Measurements from ENCODE around the gene DENND2C. TPM values are rescaled to one million over a fixed set of nuclear protein-coding genes. Genes with fewer than 3 reads are reported as not detected.

The DENND2C gene
- total and polyA plus RNA-seq, 2 of the 13 experiments (the other 11 are each of a cell fraction or from before 2014, with no cell fraction given), result 0.08 to 0.33 TPM

GRCh38 chr1:114586513-114587047 is 83.3 kb downstream of the DENND2C start:
- DNase-seq (ENCODE audit: low spot score) (no peak), FAIRE-seq (no peak), ATAC-seq (no peak)
- Histone ChIP-seq H3K4me1 (ENCODE audit: insufficient read depth, low read length) (peaks cover 18% of the 10 kb centered on the region), H3K79me2 (ENCODE audit: insufficient read depth, low read length) (no peaks in the 10 kb centered on the region), H3K27me3 (ENCODE audit: control insufficient read depth in 1 of 2, insufficient read depth in 2 of 2, low read length in 2 of 2) (no peaks in the 10 kb centered on the region; a peak in 1 of 5 replicates), H3K9ac (ENCODE audit: insufficient read depth, low read depth, low read length) (no peak overlapping the region), H3K4me2 (ENCODE audit: low read depth, low read length) (no peak overlapping the region), H3K9me3 (ENCODE audit: low read length) (no peaks in the 10 kb centered on the region), H2AFZ (ENCODE audit: low read length) (no peak overlapping the region), H3K4me3 (replicated peaks in 1 of 3; ENCODE audit: insufficient read depth in 1 of 3, low read depth in 2 of 3, low read length in 3 of 3) (no peak overlapping the region), H3K27ac (ENCODE audit: extremely low read length, insufficient read depth, low read length) (no peak overlapping the region), H4K20me1 (ENCODE audit: insufficient read depth, low read length) (no peaks in the 10 kb centered on the region), H3K36me3 (replicated peaks in 1 of 2; ENCODE audit: control insufficient read depth in 1 of 2, insufficient read depth in 2 of 2, low read length in 2 of 2) (no peaks in the 10 kb centered on the region)
- CTCF ChIA-PET (ENCODE audit: low intra/inter-chr PET ratio, low total read pairs), result no interaction called here
- TF ChIP-seq ZNF234 (CRISPR knock-in tag; conservative IDR thresholded peaks at IDR 0.05) (no peak), HNF4A (CRISPR knock-in tag; IDR thresholded peaks at IDR 0.05) (no peak), TCF12 (IDR thresholded peaks at IDR 0.05) (no peak), TCF12 (CRISPR knock-in tag; IDR thresholded peaks at IDR 0.05) (no peak), HIVEP1 (CRISPR knock-in tag; IDR thresholded peaks at IDR 0.05) (no peak)
- 92% methylated on average over 5 of the region's 5 CpGs for WGBS (ENCODE audit: low lambda C conversion rate)
- no TSS peak for BruUV-seq (replicated peaks)
- intact Hi-C loops (cut with micrococcal nuclease; ENCODE audit: unreplicated experiment) (no loop called here), in situ Hi-C loops (cut with HindIII; ENCODE audit: extremely low pct_ligation_motif_present, low pct_unique_long_range_greater_than_20kb) (no loop called here)
- POLR2A ChIA-PET, result no interaction called here

GRCh38 chr1:114585231-114585630 is 84.6 kb downstream of the DENND2C start:
- no peak overlapping the region for H3K27ac ChIP-seq (ENCODE audit: extremely low read length, insufficient read depth, low read length)
- ATAC-seq (no peak), DNase-seq (ENCODE audit: low spot score) (no peak), FAIRE-seq (no peak)
- intact Hi-C loops (cut with micrococcal nuclease; ENCODE audit: unreplicated experiment), result no loop called here
- H3K9ac ChIP-seq (ENCODE audit: insufficient read depth, low read depth, low read length), result no peak overlapping the region
- ChIA-PET POLR2A (no interaction called here), CTCF (ENCODE audit: low intra/inter-chr PET ratio, low total read pairs) (no interaction called here)
- no TSS peak for BruUV-seq (replicated peaks)
- H3K9me3 ChIP-seq (ENCODE audit: low read length), result no peaks in the 10 kb centered on the region
- WGBS (ENCODE audit: low lambda C conversion rate), result 79% methylated on average over 1 of the region's 1 CpG
- no peaks in the 10 kb centered on the region; a peak in 2 of 5 replicates for H3K27me3 ChIP-seq (ENCODE audit: control insufficient read depth in 1 of 2, insufficient read depth in 2 of 2, low read length in 2 of 2)
- peaks cover 20% of the 10 kb centered on the region for H3K4me1 ChIP-seq (ENCODE audit: insufficient read depth, low read length)
- H3K4me3 ChIP-seq (replicated peaks in 1 of 3; ENCODE audit: insufficient read depth in 1 of 3, low read depth in 2 of 3, low read length in 3 of 3), result no peak overlapping the region
- no peak overlapping the region for H3K4me2 ChIP-seq (ENCODE audit: low read depth, low read length)
- H4K20me1 ChIP-seq (ENCODE audit: insufficient read depth, low read length), result no peaks in the 10 kb centered on the region
- no peak overlapping the region for H2AFZ ChIP-seq (ENCODE audit: low read length)
- in situ Hi-C loops (cut with HindIII; ENCODE audit: extremely low pct_ligation_motif_present, low pct_unique_long_range_greater_than_20kb), result no loop called here
- TF ChIP-seq DNMT1 (CRISPR knock-in tag; IDR thresholded peaks at IDR 0.05) (no peak), ZNF12 (CRISPR knock-in tag; IDR thresholded peaks at IDR 0.05) (no peak), ZNF3 (CRISPR knock-in tag; IDR thresholded peaks at IDR 0.05) (no peak), IRF1 (CRISPR knock-in tag; IDR thresholded peaks at IDR 0.05; ENCODE audit: low read depth) (no peak), ZNF205 (CRISPR knock-in tag; IDR thresholded peaks at IDR 0.05) (no peak), RARG (CRISPR knock-in tag; IDR thresholded peaks at IDR 0.05; ENCODE audit: low read depth) (no peak)
- no peaks in the 10 kb centered on the region for H3K36me3 ChIP-seq (replicated peaks in 1 of 2; ENCODE audit: control insufficient read depth in 1 of 2, insufficient read depth in 2 of 2, low read length in 2 of 2)
- H3K79me2 ChIP-seq (ENCODE audit: insufficient read depth, low read length), result peaks cover 12% of the 10 kb centered on the region
